GM18858 (cell line): ENCODE results near the gene TUBB4A.
A peak's percentile ranks its signal among the peaks of the same experiment; 100 is the strongest.
"Not testable (repeated sequence)": the region's sequence is repeated elsewhere in the genome, so short reads cannot be mapped to it uniquely, and the experiment has no call there.

Experiments used
- ATAC-seq: cut with Tn5 transposase; IDR thresholded peaks from one replicate; pipeline ENCODE4 v1.9.1; 2021; ENCODE audit not compliant: unreplicated experiment

Gene TUBB4A

GRCh38 chr19:6527893-6528543 is 25.9 kb upstream of the TUBB4A start:
- peak; percentile 39 for ATAC-seq

DNA sequence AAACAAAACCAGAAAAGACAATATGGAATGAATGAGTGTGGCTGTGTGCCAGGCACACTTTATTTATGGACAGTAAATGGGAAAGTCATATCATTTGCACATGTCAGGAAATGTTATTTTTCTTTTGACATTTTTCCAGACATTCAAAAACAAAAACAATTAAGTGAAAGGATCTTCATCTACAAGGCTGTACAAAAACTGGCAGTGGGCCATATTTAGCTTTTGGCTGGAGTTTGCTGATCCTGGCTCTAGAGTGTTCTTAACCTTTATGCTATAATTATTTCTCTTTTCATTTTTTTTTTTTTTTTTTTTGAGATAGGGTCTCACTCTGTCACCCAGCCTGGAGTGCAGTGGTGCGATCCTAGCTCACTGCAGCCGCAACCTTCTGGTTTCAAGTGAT is 22.2 kb upstream of the TUBB4A start:
- no peak for ATAC-seq

GRCh38 chr19:6522712-6523111 is 20.6 kb upstream of the TUBB4A start:
- no peak for ATAC-seq

DNA sequence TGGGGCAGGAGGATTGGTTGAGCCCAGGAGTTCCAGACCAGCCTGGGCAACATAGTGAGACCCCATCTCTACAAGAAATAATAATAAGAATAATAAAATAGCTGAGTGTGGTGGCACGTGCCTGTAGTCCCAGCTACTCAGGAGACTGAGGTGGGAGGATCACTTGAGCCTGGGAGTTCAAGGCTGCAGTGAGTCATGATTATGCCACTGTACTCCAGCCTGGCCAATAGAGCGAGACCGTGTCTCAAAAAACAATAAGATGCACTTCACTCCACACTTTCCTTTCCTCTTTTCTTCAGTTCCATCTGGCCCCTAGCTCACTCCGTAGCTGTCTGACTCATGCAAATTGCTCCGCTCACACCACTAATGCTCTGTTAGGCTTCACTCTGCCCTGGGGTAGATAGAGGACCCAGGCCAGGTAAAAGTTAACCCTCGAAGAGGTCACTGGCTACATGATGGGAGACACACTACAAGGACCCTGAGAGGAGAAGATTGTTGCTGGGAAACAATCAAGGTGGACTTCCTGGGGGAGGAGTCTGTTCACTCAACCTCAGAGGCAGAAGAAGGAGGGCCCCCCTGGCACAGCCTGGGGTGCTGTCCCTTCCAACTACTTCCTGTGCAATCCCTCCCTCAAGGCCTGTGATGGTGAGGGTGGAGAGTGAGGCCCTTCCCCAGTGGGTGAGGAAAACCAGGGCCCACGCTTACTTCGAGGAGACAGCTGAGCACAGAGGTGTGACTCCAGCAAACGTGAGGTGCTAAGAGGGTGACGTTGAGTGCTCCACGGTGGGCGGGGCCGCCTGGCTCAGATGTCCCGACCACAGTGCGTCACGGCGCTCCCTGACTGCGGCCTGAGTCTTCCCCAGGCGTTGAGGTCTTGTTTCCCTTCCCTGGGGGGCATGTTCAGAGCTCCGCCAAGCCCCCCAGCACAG is 19.9 kb upstream of the TUBB4A start:
- ATAC-seq: peak; percentile 34

- ATAC-seq: no peak
These were observed 17.2 kb upstream of the TUBB4A start for GRCh38 chr19:6519289-6519688.

GRCh38 chr19:6518145-6518911 is 16.2 kb upstream of the TUBB4A start:
- ATAC-seq: peak; percentile 30

- peak; percentile 32 for ATAC-seq
These were observed 14.7 kb upstream of the TUBB4A start for GRCh38 chr19:6516659-6517291.

GRCh38 chr19:6516018-6516658 is 14.0 kb upstream of the TUBB4A start:
- ATAC-seq: no peak

DNA sequence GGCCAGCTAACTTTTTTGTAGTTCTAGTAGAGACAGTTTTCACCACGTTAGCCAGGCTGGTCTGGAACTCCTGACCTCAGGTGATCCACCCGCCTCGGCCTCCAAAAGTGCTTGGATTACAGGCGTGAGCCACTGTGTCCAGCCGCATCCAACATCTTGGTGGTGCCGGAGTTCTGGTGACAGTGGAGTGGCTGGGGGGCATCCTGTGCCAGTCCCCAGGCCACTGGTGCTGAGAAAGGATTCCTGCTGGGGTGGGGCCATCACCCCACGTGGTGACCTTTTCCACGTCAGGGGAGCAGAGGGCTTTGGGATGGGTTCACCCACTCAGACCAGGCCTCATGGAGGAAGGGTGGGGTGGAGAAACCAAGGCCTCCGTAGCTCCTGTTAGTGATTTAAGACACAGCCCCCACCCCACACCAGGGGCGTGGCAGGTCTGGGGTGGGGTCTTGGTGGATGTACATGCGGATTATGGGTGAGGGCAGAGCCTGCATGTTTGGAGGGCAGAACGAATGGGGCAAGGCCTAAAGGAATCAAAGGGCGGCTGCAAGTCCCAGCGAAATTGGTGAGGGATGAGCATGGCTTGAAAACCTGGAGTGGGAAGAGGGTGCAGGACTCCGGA is 12.9 kb upstream of the TUBB4A start:
- ATAC-seq: no peak

- no peak for ATAC-seq
These were observed 12.0 kb upstream of the TUBB4A start for GRCh38 chr19:6514089-6514488.

- ATAC-seq: no peak
These were observed 8.5 kb upstream of the TUBB4A start for GRCh38 chr19:6510618-6511017.

DNA sequence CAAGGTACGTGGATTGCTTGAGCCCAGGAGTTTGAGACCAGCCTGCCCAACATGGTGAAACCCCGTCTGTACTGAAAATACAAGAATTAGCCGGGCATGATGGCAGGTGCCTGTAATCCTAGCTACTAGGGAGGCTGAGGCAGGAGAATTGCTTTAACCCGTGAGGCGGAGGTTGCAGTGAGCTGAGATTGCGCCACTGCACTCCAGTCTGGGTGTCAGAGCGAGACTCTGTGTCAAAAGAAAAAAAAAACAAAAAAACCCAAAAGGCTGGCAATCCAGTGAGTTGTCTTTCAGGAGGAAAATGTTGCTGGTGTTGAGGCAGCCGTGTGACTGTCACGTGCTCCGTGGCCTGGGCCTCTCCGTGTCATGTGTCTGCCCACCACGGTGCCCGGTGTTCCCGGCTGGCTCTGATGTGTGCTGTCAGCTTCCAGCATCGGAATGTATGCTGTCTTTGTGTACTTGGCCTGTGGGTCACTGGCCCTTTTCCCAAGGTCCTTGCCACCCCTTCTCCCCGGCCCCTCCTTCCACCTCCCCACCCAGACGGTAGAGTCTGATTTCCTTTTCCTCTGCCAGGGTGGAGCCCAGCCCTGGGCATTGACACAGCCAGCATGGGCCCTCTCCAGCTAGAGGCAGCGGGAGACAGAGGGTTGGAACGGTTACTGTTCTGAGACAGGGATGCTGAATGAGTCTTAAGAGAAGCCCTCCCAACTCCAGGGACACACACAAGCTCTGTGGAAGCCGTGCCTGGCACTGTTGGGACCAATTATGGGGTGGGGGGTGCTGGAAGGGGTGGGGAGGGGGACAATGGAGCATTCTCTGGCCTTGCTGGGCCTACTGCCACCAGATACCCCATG is 7.2 kb upstream of the TUBB4A start:
- no peak for ATAC-seq

- ATAC-seq: not testable (repeated sequence)
These were observed 6.1 kb upstream of the TUBB4A start for GRCh38 chr19:6508028-6508771.

DNA sequence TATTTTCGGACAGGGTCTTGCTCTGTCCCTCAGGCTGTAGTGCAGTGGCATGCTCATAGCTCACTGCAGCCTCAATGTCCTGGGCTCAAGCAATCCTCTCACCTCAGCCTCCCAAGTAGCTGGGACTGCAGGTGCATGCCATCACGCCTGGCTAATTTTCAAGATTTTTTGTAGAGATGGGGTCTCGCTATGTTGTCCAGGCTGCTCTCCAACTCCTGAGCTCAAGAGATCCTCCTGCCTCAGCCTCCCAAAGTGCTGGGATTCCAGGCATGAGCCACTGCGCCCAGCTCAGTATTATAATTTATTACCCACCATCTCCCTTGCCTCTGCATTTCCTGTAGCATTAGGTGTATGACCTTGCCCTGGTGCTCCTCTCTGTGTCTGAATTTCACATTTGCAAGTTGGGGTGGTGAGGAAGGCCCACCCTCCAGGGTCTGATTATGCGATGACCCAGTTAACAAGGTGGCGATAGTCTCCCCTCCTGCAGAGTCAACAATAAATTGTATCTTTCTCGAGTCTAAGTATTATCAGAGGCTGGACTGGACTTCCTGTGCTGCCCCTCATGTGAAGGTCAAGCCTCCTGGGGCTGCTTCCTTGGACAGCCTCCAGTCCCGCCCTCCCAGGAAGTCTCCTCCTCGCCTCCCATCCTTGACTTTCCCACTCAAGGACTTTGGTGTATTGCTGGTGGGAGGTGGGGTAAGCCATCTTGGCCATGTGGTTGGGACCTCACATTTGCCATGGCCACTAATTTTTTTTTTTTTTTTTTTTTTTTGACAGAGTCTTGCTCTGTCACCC is 1.5 kb upstream of the TUBB4A start:
- no peak for ATAC-seq

GRCh38 chr19:6500837-6501739 is 1.0 kb downstream of the TUBB4A start:
- ATAC-seq: no peak

DNA sequence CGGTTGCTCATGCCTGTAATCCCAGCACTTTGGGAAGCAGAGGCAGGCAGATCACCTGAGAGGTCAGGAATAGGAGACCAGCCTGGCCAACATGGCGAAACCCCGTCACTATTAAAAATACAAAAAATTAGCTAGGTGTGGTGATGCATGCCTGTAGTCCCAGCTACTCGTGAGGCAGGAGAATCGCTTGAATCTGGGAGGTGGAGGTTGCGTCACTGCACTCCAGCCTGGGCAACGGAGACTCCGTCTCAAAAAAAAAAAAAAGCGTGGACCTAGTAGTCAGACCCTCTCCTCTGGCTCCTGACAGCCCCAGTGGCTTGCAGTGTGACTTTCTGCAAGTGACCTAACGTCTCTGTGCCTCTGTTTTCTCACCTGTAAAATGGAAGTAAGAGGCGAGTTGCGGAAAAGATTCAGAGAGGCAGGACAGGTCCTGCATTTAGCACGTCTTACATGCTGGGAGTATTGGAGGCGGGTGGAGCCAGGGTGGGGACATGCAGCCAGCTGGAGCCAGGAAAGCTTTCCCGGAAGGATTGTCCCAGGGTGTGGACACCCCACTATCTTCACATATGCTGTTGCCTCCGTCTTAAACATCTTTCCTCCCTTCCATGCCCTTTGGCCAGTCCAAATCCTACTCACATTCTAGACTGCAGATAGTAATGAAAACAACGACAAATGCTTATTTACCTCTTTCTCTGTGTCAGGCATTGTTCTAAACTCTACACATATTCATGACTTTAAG is 2.9 kb downstream of the TUBB4A start:
- no peak for ATAC-seq
